HepG2 (cell line): ENCODE results near the gene NRBP1. TPM values are rescaled to one million over a fixed set of nuclear protein-coding genes. Genes with fewer than 3 reads are reported as not detected.

Experiments
- AGO1 ChIP-seq: fragments of 200-400 bp; formaldehyde crosslinking; IDR thresholded peaks from 2 replicates; pipeline ENCODE4 v1.6.1; 2017; ENCODE audit warnings: mild to moderate bottlenecking, low read depth, low read length, moderate library complexity; ENCODE audit not compliant: poor library complexity, severe bottlenecking
- EED ChIP-seq: sonication (generic); formaldehyde crosslinking; IDR thresholded peaks from 2 replicates; pipeline ENCODE4 v1.5.0; 2020; ENCODE audit warnings: mild to moderate bottlenecking, missing genetic modification reagents
- ETS1 ChIP-seq: sonication (generic); formaldehyde crosslinking; IDR thresholded peaks from 2 replicates; pipeline ENCODE4 v1.4.0; 2020; ENCODE audit warnings: missing genetic modification reagents
- FOXP1 ChIP-seq, 2 experiments: fragments of 450-650 bp in 1 of 2; IDR thresholded peaks; 2 replicates each; pipeline ENCODE4 v1.6.1; 2017 to 2018; ENCODE audit warnings: antibody characterized with exemption in 1 of 2
- HMGA1 ChIP-seq: sonication (generic); formaldehyde crosslinking; conservative IDR thresholded peaks from 2 replicates; pipeline ENCODE4 v1.4.0; 2020; ENCODE audit warnings: missing genetic modification reagents
- HOXA9 ChIP-seq: sonication (generic); formaldehyde crosslinking; IDR thresholded peaks from 2 replicates; pipeline ENCODE4 v1.8.1; 2022; ENCODE audit warnings: missing genetic modification reagents, mild to moderate bottlenecking, moderate library complexity, borderline replicate concordance
- MED13 ChIP-seq: sonication (generic); formaldehyde crosslinking; IDR thresholded peaks from 2 replicates; pipeline ENCODE4 v1.5.0; 2020; ENCODE audit warnings: missing genetic modification reagents
- NCOA1 ChIP-seq: sonication (generic); formaldehyde crosslinking; IDR thresholded peaks from 2 replicates; pipeline ENCODE4 v1.9.0; 2021; ENCODE audit warnings: missing genetic modification reagents
- NR2C2 ChIP-seq: sonication (generic); formaldehyde crosslinking; IDR thresholded peaks from 2 replicates; pipeline ENCODE4 v1.4.0; 2020; ENCODE audit warnings: missing genetic modification reagents, mild to moderate bottlenecking, moderate library complexity, borderline replicate concordance
- SATB2 ChIP-seq: sonication (generic); formaldehyde crosslinking; IDR thresholded peaks from 2 replicates; pipeline ENCODE4 v1.5.0; 2020; ENCODE audit warnings: missing genetic modification reagents
- SNRNP70 ChIP-seq: fragments of 200-400 bp; formaldehyde crosslinking; IDR thresholded peaks from 2 replicates; pipeline ENCODE4 v1.6.1; 2017; ENCODE audit warnings: mild to moderate bottlenecking, low read depth, low read length, moderate library complexity
- SRSF4 ChIP-seq: fragments of 200-400 bp; formaldehyde crosslinking; IDR thresholded peaks from one replicate; pipeline ENCODE4 v1.6.1; 2018; ENCODE audit warnings: mild to moderate bottlenecking, low read depth, low read length, moderate library complexity; ENCODE audit not compliant: poor library complexity, severe bottlenecking
- ZFP1 ChIP-seq: IDR thresholded peaks from 2 replicates; pipeline ENCODE4 v1.6.1; 2016
- ZNF432 ChIP-seq: sonication (generic); formaldehyde crosslinking; IDR thresholded peaks from 2 replicates; pipeline ENCODE4 v1.5.0; 2020; ENCODE audit warnings: missing genetic modification reagents, mild to moderate bottlenecking, borderline replicate concordance
- ZNF512B ChIP-seq: sonication (generic); formaldehyde crosslinking; IDR thresholded peaks from 2 replicates; pipeline ENCODE4 v1.5.1; 2020; ENCODE audit warnings: missing genetic modification reagents, mild to moderate bottlenecking, borderline replicate concordance
- ZNF605 ChIP-seq: sonication (generic); formaldehyde crosslinking; IDR thresholded peaks from 2 replicates; pipeline ENCODE4 v1.8.0; 2022; ENCODE audit warnings: mild to moderate bottlenecking, missing genetic modification reagents
- ZNF792 ChIP-seq: IDR thresholded peaks from 2 replicates; pipeline ENCODE4 v1.6.1; 2016
- polyA plus RNA-seq, 8 experiments: library from polyadenylated mRNA; depleted of rRNA in 3 of 8; stranded (reverse) in 7 of 8; unstranded in 1 of 8; fragments of >200 nt; fragmentation: Illumina TruSeq in 4 of 8; extraction: Trizol in 4 of 8; gene quantifications; 2 replicates each; pipeline versions ENCODE4 v1.2.1 to v1.2.3, GENCODE V29; 2011 to 2016; ENCODE audit warnings: low read depth in 4 of 8, missing spikeins in 1 of 8, mixed read lengths in 1 of 8; ENCODE audit not compliant: insufficient read depth in 1 of 8
- total RNA-seq, 5 experiments: library from RNA; depleted of rRNA; stranded (reverse); fragments of >200 nt; fragmentation: Illumina TruSeq; extraction: Trizol; gene quantifications; 2 replicates each; pipeline ENCODE4 v1.2.3, GENCODE V29; 2016; ENCODE audit warnings: low read depth in 1 of 5
- TF ChIP-seq, protein P1 (sequence below): sonication (generic); formaldehyde crosslinking; IDR thresholded peaks from 2 replicates; pipeline ENCODE4 v1.5.1; 2020; ENCODE audit warnings: missing genetic modification reagents, mild to moderate bottlenecking, borderline replicate concordance
- TF ChIP-seq, protein P2 (sequence below): sonication (generic); formaldehyde crosslinking; IDR thresholded peaks from 2 replicates; pipeline ENCODE4 v1.4.0; 2020; ENCODE audit warnings: missing genetic modification reagents
- TF ChIP-seq, protein P3 (sequence below): IDR thresholded peaks from 2 replicates; pipeline ENCODE4 v1.6.1; 2016; ENCODE audit warnings: missing biosample characterization, missing genetic modification reagents, low read depth

The NRBP1 gene
- total and polyA plus RNA-seq, 2 of the 13 experiments (the other 11 are each of a cell fraction or from before 2014, with no cell fraction given): 165 to 240 TPM

DNA sequence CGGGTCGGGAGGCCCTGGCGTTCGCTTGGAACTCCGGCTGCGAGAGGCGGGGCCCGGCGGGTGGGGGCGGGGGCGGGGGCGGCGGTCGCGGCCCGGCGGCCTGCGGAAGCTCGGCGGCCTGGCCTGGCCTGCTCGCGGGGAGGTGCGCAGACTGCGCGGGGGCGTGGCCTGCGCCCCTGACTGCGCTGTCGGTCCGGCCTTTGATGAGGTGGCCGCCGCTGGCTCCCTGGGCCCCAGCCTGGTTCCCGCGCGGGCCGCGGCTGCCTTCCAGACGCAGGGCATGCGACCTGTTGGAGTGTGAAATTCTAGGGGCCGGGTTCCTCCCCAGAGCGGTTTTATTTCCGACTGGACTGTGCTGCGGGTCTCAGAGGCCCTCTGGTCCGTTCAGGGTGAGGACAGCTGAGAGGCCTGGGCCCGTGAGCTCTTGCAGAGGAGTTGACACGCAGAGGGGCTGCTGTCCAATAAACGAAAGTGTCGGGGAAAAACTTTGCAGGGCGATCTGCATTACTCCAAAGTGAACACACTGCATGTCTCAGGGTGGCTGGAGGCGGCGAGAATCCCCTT lies 629 bp downstream of the NRBP1 start (continued):
- TF ChIP-seq NR2C2 (CRISPR knock-in tag) (peak; percentile 22; the same call in 1 of the 2 replicates), SATB2 (CRISPR knock-in tag) (no peak), ZNF512B (CRISPR knock-in tag) (no peak), ZNF432 (CRISPR knock-in tag) (no peak), ZNF792 (CRISPR knock-in tag) (peak; percentile 62; the same call in 1 of the 2 replicates), AGO1 (peak; percentile 42), NCOA1 (CRISPR knock-in tag) (no peak), EED (CRISPR knock-in tag) (no peak; the same call in 1 of the 2 replicates), HMGA1 (CRISPR knock-in tag) (no peak), FOXP1 (IDR thresholded peaks at IDR 0.05) (no peak), FOXP1 (CRISPR knock-in tag; IDR thresholded peaks at IDR 0.05) (0 out of 2 replicates have a peak, but pooled peaks have one; percentile 10), ZNF605 (no peak), ZFP1 (CRISPR knock-in tag) (no peak), ETS1 (no peak; the same call in 1 of the 2 replicates), HOXA9 (CRISPR knock-in tag) (no peak), MED13 (CRISPR knock-in tag) (peak; percentile 42; the same call in 1 of the 2 replicates), SNRNP70 (no peak), SRSF4 (no peak)
- TF ChIP-seq, protein P1, sequence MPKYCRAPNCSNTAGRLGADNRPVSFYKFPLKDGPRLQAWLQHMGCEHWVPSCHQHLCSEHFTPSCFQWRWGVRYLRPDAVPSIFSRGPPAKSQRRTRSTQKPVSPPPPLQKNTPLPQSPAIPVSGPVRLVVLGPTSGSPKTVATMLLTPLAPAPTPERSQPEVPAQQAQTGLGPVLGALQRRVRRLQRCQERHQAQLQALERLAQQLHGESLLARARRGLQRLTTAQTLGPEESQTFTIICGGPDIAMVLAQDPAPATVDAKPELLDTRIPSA (CRISPR knock-in tag): no peak
- TF ChIP-seq, protein P2, sequence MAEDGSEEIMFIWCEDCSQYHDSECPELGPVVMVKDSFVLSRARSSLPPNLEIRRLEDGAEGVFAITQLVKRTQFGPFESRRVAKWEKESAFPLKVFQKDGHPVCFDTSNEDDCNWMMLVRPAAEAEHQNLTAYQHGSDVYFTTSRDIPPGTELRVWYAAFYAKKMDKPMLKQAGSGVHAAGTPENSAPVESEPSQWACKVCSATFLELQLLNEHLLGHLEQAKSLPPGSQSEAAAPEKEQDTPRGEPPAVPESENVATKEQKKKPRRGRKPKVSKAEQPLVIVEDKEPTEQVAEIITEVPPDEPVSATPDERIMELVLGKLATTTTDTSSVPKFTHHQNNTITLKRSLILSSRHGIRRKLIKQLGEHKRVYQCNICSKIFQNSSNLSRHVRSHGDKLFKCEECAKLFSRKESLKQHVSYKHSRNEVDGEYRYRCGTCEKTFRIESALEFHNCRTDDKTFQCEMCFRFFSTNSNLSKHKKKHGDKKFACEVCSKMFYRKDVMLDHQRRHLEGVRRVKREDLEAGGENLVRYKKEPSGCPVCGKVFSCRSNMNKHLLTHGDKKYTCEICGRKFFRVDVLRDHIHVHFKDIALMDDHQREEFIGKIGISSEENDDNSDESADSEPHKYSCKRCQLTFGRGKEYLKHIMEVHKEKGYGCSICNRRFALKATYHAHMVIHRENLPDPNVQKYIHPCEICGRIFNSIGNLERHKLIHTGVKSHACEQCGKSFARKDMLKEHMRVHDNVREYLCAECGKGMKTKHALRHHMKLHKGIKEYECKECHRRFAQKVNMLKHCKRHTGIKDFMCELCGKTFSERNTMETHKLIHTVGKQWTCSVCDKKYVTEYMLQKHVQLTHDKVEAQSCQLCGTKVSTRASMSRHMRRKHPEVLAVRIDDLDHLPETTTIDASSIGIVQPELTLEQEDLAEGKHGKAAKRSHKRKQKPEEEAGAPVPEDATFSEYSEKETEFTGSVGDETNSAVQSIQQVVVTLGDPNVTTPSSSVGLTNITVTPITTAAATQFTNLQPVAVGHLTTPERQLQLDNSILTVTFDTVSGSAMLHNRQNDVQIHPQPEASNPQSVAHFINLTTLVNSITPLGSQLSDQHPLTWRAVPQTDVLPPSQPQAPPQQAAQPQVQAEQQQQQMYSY: no peak
- TF ChIP-seq, protein P3, sequence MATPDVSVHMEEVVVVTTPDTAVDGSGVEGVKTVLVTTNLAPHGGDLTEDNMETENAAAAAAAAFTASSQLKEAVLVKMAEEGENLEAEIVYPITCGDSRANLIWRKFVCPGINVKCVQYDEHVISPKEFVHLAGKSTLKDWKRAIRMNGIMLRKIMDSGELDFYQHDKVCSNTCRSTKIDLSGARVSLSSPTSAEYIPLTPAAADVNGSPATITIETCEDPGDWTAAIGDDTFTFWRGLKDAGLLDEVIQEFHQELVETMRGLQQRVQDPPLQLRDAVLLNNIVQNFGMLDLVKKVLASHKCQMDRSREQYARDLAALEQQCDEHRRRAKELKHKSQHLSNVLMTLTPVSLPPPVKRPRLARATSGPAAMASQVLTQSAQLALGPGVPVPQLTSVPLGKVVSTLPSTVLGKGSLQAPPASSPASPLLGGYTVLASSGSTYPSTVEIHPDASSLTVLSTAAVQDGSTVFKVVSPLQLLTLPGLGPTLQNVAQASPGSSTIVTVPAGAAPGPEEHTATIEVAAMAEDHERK (CRISPR knock-in tag): no peak
